ENCODE results near the gene PPP1R9A. TPM values are rescaled to one million over a fixed set of nuclear protein-coding genes. Genes with fewer than 3 reads are reported as not detected.

PPP1R9A gene
- total RNA-seq, 1 experiment from 2014 or later, result 13.5 TPM

DNA sequence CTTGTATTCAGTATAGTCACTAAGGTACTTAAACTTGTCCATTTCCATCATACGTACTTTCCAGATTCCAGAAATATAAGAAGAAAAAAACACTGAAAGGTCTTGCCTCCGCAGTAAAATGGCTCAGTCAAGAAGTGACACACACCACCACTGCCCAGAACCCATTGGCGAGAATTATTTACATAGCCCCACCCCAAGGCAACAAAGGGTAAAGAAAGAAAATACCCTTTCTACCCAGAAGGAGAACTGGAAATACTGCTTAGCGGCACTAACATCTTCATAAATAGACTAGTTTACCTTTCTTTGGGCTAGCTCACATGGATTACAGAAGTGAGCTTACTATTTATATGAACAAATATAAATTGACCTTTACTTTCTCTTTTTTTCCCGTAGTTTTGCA is 194.0 kb downstream of the PPP1R9A start:
- POLR2A ChIA-PET, result no interaction called here
- intact Hi-C loops (cut with micrococcal nuclease), result no loop called here
- H3K27ac ChIP-seq (ENCODE audit: low read depth, low read length), result no peak overlapping the region

More for the DNA sequence above, 194.0 kb downstream of the PPP1R9A start:
- Histone ChIP-seq H3K4me2 (ENCODE audit: low read length) (no peak overlapping the region), H3K9me3 (ENCODE audit: control insufficient read depth in 1 of 2, insufficient read depth in 1 of 2, low read depth in 1 of 2, low read length in 2 of 2) (no peaks in the 10 kb centered on the region), H3K4me3 (replicated peaks in 1 of 2; ENCODE audit: low read depth in 1 of 2, low read length in 2 of 2) (no peak overlapping the region), H3K4me1 (ENCODE audit: control insufficient read depth in 1 of 2, insufficient read depth in 2 of 2, low read length in 2 of 2) (peaks cover 15 to 16% of the 10 kb centered on the region in 2 experiments), H3K36me3 (ENCODE audit: control insufficient read depth in 1 of 2, insufficient read depth in 2 of 2, low read length in 2 of 2) (no peaks in the 10 kb centered on the region), H4K20me1 (ENCODE audit: insufficient read depth) (no peaks in the 10 kb centered on the region), H3K9me2 (ENCODE audit: insufficient read depth) (no peaks in the 10 kb centered on the region), H3K79me2 (ENCODE audit: insufficient read depth, low read length) (no peaks in the 10 kb centered on the region), H2AFZ (ENCODE audit: low read depth, low read length, poor library complexity, severe bottlenecking) (no peak overlapping the region), H3K27me3 (ENCODE audit: insufficient read depth, low read length) (no peaks in the 10 kb centered on the region), H3K9ac (ENCODE audit: low read length) (no peak overlapping the region)
- ATAC-seq (no peak), DNase-seq (ENCODE audit: low read depth, low spot score) (no peak)
- TF ChIP-seq YY1 (IDR thresholded peaks at IDR 0.05; ENCODE audit: extremely low read depth, insufficient replicate concordance, low read depth, low read length) (no peak), POLR2AphosphoS5 (IDR thresholded peaks at IDR 0.05; ENCODE audit: low read depth, low read length) (no peak), EZH2phosphoT487 (IDR thresholded peaks at IDR 0.05; ENCODE audit: borderline replicate concordance) (no peak), TCF7L2 (IDR thresholded peaks at IDR 0.05; ENCODE audit: borderline replicate concordance, extremely low read depth, insufficient read depth, insufficient read length) (no peak)
- TF ChIP-seq, protein P1, sequence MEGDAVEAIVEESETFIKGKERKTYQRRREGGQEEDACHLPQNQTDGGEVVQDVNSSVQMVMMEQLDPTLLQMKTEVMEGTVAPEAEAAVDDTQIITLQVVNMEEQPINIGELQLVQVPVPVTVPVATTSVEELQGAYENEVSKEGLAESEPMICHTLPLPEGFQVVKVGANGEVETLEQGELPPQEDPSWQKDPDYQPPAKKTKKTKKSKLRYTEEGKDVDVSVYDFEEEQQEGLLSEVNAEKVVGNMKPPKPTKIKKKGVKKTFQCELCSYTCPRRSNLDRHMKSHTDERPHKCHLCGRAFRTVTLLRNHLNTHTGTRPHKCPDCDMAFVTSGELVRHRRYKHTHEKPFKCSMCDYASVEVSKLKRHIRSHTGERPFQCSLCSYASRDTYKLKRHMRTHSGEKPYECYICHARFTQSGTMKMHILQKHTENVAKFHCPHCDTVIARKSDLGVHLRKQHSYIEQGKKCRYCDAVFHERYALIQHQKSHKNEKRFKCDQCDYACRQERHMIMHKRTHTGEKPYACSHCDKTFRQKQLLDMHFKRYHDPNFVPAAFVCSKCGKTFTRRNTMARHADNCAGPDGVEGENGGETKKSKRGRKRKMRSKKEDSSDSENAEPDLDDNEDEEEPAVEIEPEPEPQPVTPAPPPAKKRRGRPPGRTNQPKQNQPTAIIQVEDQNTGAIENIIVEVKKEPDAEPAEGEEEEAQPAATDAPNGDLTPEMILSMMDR (IDR thresholded peaks at IDR 0.05 in 2 of 3, conservative IDR thresholded peaks at IDR 0.05 in 1 of 3; ENCODE audit: borderline replicate concordance in 1 of 3, insufficient read depth in 1 of 3, low read depth in 2 of 3, low read length in 2 of 3), result no peak
- TF ChIP-seq, protein P2, sequence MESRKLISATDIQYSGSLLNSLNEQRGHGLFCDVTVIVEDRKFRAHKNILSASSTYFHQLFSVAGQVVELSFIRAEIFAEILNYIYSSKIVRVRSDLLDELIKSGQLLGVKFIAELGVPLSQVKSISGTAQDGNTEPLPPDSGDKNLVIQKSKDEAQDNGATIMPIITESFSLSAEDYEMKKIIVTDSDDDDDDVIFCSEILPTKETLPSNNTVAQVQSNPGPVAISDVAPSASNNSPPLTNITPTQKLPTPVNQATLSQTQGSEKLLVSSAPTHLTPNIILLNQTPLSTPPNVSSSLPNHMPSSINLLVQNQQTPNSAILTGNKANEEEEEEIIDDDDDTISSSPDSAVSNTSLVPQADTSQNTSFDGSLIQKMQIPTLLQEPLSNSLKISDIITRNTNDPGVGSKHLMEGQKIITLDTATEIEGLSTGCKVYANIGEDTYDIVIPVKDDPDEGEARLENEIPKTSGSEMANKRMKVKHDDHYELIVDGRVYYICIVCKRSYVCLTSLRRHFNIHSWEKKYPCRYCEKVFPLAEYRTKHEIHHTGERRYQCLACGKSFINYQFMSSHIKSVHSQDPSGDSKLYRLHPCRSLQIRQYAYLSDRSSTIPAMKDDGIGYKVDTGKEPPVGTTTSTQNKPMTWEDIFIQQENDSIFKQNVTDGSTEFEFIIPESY (IDR thresholded peaks at IDR 0.05; ENCODE audit: extremely low read depth, insufficient replicate concordance, low read length), result no peak
- RAD21 ChIA-PET (ENCODE audit: low non-redundant PET in 1 of 2, low total read pairs in 2 of 2, uncharacterized antibody in 2 of 2, unreplicated experiment in 2 of 2), result no interaction called here
- BruUV-seq (replicated peaks), result no TSS peak
- CTCF ChIA-PET, result no interaction called here
